ENCODE results near the gene FBXL22.

Gene FBXL22, protein sequence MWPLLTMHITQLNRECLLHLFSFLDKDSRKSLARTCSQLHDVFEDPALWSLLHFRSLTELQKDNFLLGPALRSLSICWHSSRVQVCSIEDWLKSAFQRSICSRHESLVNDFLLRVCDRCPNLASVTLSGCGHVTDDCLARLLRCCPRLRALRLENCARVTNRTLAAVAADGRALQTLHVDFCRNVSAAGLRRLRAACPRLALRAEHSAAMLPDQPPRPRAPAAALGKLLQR

DNA sequence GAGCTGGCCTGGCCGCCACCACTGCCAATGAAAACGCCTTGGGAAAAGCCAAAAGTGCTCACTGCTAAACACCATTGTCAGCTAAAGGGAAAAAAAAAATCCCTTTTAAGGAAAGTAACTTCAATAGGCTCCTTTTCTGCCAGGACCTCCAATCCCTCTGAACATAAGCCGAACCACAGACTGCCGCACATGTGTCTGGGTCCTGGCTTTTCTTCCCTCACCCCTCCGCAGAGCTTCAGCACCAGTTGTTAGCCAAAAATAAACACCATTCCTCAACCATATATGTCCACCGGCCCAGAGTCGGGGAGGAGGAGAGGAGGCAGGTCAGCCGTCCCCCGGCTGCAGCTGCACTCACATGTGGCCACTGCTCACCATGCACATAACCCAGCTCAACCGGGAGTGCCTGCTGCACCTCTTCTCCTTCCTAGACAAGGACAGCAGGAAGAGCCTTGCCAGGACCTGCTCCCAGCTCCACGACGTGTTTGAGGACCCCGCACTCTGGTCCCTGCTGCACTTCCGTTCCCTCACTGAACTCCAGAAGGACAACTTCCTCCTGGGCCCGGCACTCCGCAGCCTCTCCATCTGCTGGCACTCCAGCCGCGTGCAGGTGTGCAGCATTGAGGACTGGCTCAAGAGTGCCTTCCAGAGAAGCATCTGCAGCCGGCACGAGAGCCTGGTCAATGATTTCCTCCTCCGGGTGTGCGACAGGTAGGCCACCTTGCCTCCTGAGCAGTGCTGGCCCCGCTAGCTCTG lies at the start of gene FBXL22:
TSS of gene FBXL22 (plus strand) at position 350 of the 753 bp plus-strand sequence. CDS start at position 356, 6 bp downstream.
- DNase-seq = no peak

DNA sequence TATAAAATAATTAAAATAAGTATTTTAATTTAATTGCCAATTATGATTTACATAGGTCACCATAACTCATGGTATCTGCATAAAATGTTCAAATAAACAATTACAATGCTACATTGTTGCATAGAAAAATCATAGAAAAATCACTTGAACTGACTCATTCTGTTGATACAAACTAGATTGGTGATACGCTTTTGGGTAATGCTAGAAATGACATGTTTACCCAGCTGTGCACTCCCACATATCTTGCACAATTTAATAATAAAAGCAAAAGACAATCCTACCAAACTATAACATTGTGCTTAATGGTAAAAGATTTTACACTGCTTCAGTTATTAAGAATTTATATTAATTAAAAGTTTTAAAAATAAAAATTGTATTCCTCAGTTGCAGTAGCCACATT lies 45.8 kb upstream of the FBXL22 start:
- DNase-seq = no peak

DNA sequence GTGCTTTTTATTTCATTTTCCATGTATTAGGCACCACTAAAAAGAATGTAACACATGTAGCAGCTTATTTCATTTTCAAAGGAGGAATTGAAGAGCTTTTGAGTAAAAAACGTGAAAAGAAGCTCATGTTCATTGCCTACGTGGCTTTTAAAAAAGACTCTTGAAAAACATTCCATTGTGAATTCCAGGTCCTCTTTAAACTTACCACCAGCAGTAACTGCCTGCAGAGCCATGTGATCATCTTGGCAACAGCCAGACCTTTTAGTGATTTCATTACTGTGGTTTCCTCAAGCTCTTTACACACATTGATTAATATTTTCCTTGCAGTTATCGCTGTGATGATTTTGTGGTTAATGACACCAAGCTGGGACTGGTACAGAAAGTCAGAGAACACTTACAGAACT lies 43.8 kb upstream of the FBXL22 start:
- no peak for DNase-seq

DNA sequence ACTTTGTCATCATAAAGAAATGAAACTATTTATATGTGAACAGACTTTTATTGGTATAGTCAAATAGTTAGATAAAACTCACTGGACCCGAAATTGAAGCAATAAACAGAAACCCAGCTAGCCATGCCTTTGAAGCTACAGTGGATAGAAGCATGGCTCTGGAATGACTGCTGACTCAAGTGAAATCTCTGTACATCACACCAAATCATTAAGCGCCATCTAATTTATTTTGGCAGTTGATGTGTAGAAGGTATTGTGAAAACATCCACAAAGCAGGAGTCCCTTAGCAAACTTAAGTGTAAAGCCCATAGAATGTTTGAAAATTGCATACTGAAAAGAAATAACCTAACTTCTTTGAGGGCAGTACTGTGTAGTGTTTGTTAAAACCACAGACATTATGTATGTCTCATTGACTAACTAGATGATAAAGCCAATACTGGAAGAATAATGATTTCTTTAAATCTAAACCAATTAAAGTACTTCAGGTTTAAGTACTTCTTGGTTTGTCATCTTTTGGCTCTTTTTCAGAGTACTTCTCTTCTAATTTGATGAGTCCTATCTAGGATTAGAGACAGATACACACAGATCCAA lies 42.8 kb upstream of the FBXL22 start:
- no peak for DNase-seq

DNA sequence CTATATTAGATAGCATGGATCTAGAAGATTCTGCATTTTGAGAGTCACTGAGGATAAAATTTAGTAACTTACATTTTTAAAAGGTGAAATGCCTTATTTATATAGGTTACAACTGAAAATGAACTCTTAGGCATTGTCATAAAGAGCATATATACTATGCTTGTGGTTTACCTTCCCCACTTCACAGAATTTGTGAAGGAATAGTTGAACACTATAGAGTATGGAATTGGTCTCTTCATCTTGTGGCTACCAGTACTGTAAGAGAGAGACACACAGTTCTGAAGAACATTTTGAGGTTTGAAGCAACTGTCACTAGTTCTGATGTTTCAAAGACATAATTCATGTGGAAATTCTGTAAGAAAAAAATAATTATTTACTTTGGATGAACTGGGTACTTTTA lies 41.7 kb upstream of the FBXL22 start:
- no peak for DNase-seq

DNA sequence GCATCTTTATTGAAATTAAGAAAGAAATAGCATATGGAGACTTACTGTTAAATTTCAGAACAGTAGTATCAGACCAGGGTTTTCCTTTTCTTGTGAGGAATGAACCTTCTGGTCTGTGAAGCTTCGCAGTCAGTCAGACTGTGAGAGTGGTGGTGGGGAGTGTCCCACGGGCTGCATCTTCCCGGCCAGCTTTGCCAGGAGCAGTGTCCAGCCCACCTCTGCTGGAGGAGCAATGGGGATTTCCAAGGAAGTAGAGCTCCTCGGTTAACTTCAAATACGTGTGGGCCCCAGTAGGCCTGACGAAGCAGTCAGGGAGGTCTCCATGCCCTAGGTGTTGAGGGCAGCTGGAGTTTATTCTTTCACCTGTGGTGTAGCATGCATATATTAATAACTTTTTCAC lies 40.9 kb upstream of the FBXL22 start:
- DNase-seq = no peak

GRCh38 chr15:63556736-63557135 lies 40.5 kb upstream of the FBXL22 start:
- DNase-seq = no peak

- no peak for DNase-seq
Measured at GRCh38 chr15:63559753-63560152, 37.4 kb upstream of the FBXL22 start.

- DNase-seq = peak; percentile 71
Measured at GRCh38 chr15:63560741-63561448, 36.3 kb upstream of the FBXL22 start.

DNA sequence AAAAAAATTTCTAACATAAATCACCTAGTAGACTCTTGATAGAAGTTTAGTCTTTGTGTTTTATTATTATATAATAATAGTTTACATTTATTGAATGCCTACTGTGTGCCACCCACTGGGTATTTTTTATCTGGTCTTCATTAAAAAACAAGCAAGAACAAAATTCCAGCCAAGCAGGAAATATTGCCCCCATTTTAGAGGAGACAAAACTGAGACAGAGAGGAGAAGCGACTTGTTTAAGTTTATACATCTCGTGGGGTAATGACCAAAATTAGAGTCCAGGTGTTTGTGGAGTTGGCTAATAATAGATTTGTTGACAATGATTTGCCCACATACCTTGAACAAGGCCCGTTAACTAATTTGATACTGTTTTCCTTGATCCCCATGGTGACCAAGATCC lies 33.1 kb upstream of the FBXL22 start:
- DNase-seq = no peak

GRCh38 chr15:63565536-63566186 lies 31.5 kb upstream of the FBXL22 start:
- DNase-seq = no peak

DNA sequence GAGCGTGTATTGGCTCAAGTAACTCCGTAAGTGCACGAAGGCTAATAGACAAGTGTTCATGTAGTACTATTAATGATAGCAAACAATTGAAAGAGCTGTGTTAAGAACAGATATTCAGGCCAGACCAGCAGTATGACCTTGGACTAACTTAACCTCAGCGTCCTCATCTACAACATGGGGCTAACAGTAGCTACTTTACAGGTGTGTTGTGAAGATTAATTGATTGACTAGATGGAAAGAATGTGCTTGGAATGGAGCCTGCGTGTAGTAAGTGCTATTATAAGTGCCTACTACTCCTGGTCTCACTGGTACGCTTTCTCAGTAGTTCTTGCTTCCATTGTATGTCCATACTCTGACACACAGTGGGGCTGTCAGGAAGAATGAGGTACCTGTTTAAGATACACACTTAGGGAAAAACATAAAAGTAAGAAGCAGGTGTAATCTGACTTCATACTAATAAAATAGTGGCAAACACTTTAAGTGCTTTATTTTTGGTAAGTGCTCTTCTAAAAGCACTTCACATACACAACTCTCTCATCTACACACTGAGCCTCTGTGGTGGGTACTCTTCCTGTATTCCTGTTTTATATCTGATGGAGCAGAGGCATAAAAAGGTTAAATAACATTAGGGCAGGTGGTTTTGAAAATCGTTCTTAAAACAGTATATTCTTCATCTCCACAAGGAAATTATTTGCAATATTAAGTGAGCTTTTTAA lies 24.3 kb upstream of the FBXL22 start:
- DNase-seq = no peak

DNA sequence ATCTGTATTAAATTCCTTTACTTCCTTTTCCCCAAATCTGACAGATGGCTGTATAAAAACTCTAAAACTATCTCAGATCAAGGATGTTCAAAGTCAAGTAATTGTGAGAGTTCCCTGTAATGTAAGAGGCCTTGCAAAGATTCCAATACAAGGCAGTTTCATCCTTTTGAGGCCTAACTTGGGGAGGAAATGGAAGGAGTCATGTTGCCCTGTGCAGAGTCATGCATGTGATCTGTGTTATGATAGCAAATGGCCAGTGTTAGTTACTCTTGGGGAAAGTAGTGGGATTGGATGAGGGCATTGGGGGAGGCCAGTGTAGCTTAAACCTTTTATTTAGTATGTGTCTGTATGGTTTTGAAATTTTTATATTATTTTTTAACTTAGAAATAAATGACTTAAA lies 23.7 kb upstream of the FBXL22 start:
- no peak for DNase-seq

- DNase-seq = no peak
Measured at GRCh38 chr15:63575312-63575711, 21.9 kb upstream of the FBXL22 start.

DNA sequence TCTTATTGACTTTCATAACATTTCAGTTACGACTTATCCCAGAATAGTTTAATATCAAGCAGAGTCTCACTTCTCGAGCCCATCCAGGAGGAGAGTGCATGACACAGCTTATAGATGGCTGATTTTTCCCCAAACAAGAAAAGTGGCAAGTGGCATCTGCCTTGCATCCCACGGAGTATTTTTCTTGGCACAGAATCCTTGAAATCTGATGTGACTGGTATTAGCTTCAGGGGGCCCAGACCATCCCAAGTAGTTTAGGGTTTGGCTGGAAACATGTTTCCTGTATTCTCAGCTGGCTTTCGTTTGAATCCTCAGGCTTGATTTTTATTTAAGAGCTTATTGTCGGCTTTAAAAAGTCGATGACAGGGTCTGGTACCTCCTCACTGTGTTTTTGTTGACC lies 20.7 kb upstream of the FBXL22 start:
- DNase-seq = no peak

- no peak for DNase-seq
Measured at GRCh38 chr15:63582179-63582578, 15.0 kb upstream of the FBXL22 start.

GRCh38 chr15:63582718-63583426 lies 14.3 kb upstream of the FBXL22 start:
- no peak for DNase-seq

GRCh38 chr15:63586790-63587189 lies 10.4 kb upstream of the FBXL22 start:
- DNase-seq = no peak

DNA sequence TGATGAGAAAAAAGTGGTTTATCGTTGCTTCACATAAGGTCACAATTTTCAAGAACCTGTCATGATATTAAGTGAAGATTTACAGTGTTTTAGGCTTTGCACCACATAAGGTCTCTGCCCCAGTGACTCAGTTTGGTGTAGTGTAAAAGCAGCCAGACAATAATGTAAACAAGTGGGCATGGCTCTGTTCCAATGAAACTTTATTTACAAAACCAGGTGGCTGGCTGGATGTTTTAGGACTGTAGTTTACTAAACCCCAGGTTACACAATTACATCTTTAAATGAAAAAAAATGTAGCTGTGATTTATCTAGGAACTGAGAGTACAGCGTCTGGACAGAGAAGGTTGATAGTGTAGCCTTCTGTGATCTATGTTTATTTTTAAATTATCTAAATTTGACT lies 9.7 kb upstream of the FBXL22 start:
- no peak for DNase-seq

GRCh38 chr15:63588826-63589225 lies 8.4 kb upstream of the FBXL22 start:
- no peak for DNase-seq
